ENCODE measurements around the gene MAPK6.

Gene MAPK6

GRCh38 chr15:52103217-52104207 lies 84.5 kb downstream of the MAPK6 start:
- H3K4me1 ChIP-seq (ENCODE audit: insufficient read depth, low read length, severe bottlenecking) = peaks cover 5% of the 10 kb centered on the region

GRCh38 chr15:52104532-52105004 lies 85.5 kb downstream of the MAPK6 start:
- Histone ChIP-seq H4K20me1 (ENCODE audit: insufficient read depth, low read length) (no peaks in the 10 kb centered on the region), H3F3A (ENCODE audit: insufficient read depth, low read length) (no peaks in the 10 kb centered on the region), H3K9me2 (ENCODE audit: low read depth, low read length) (no peaks in the 10 kb centered on the region), H3K4me3 (ENCODE audit: low read depth, low read length, poor library complexity, severe bottlenecking) (no peak overlapping the region), H3K9me3 (ENCODE audit: low read length) (no peaks in the 10 kb centered on the region), H3K36me3 (ENCODE audit: insufficient read depth, low read length) (no peaks in the 10 kb centered on the region), H3K79me2 (ENCODE audit: insufficient read depth, low read length) (no peaks in the 10 kb centered on the region), H3K27me3 (ENCODE audit: insufficient read depth, low read length) (no peaks in the 10 kb centered on the region), H3K27ac (ENCODE audit: low read depth, low read length, poor library complexity, severe bottlenecking) (no peak overlapping the region), H3K4me1 (ENCODE audit: insufficient read depth, low read length, severe bottlenecking) (peaks cover 5% of the 10 kb centered on the region), H3K9ac (ENCODE audit: low read length) (no peak overlapping the region), H3K4me2 (ENCODE audit: low read length) (no peak overlapping the region), H2AFZ (ENCODE audit: low read length) (no peak overlapping the region)
- TF ChIP-seq CTCF (IDR thresholded peaks at IDR 0.05; ENCODE audit: low read length) (no peak), EZH2 (IDR thresholded peaks at IDR 0.05; ENCODE audit: borderline replicate concordance, low read length) (no peak)

More at GRCh38 chr15:52103217-52104207, 84.5 kb downstream of the MAPK6 start:
- Histone ChIP-seq H3K36me3 (ENCODE audit: insufficient read depth, low read length) (no peaks in the 10 kb centered on the region), H3K4me2 (ENCODE audit: low read length) (no peak overlapping the region), H3K9me3 (ENCODE audit: low read length) (no peaks in the 10 kb centered on the region), H3K79me2 (ENCODE audit: insufficient read depth, low read length) (no peaks in the 10 kb centered on the region), H3K27me3 (ENCODE audit: insufficient read depth, low read length) (no peaks in the 10 kb centered on the region), H3K9me2 (ENCODE audit: low read depth, low read length) (no peaks in the 10 kb centered on the region), H3K9ac (ENCODE audit: low read length) (no peak overlapping the region), H3K4me3 (ENCODE audit: low read depth, low read length, poor library complexity, severe bottlenecking) (no peak overlapping the region), H2AFZ (ENCODE audit: low read length) (no peak overlapping the region), H3K27ac (ENCODE audit: low read depth, low read length, poor library complexity, severe bottlenecking) (no peak overlapping the region), H4K20me1 (ENCODE audit: insufficient read depth, low read length) (no peaks in the 10 kb centered on the region), H3F3A (ENCODE audit: insufficient read depth, low read length) (no peaks in the 10 kb centered on the region)
- TF ChIP-seq CTCF (IDR thresholded peaks at IDR 0.05; ENCODE audit: low read length) (no peak), EZH2 (IDR thresholded peaks at IDR 0.05; ENCODE audit: borderline replicate concordance, low read length) (no peak)

GRCh38 chr15:52105846-52106245 lies 86.8 kb downstream of the MAPK6 start:
- H2AFZ ChIP-seq (ENCODE audit: low read length) = no peak overlapping the region
- no peaks in the 10 kb centered on the region for H3K36me3 ChIP-seq (ENCODE audit: insufficient read depth, low read length)
- H3K9me2 ChIP-seq (ENCODE audit: low read depth, low read length) = no peaks in the 10 kb centered on the region
- no peaks in the 10 kb centered on the region for H3K9me3 ChIP-seq (ENCODE audit: low read length)
- H4K20me1 ChIP-seq (ENCODE audit: insufficient read depth, low read length) = no peaks in the 10 kb centered on the region
- peaks cover 5% of the 10 kb centered on the region for H3K4me1 ChIP-seq (ENCODE audit: insufficient read depth, low read length, severe bottlenecking)
- H3K27ac ChIP-seq (ENCODE audit: low read depth, low read length, poor library complexity, severe bottlenecking) = no peak overlapping the region
- no peak overlapping the region for H3K9ac ChIP-seq (ENCODE audit: low read length)
- no peaks in the 10 kb centered on the region for H3K27me3 ChIP-seq (ENCODE audit: insufficient read depth, low read length)
- H3F3A ChIP-seq (ENCODE audit: insufficient read depth, low read length) = no peaks in the 10 kb centered on the region
- H3K4me2 ChIP-seq (ENCODE audit: low read length) = no peak overlapping the region
- no peaks in the 10 kb centered on the region for H3K79me2 ChIP-seq (ENCODE audit: insufficient read depth, low read length)
- TF ChIP-seq EZH2 (IDR thresholded peaks at IDR 0.05; ENCODE audit: borderline replicate concordance, low read length) (no peak), CTCF (IDR thresholded peaks at IDR 0.05; ENCODE audit: low read length) (no peak)
- no peak overlapping the region for H3K4me3 ChIP-seq (ENCODE audit: low read depth, low read length, poor library complexity, severe bottlenecking)
